Activated CD4-positive, alpha-beta T cell treated with anti-CD3 and anti-CD28 coated beads for 48 hours (primary cell): ENCODE measurements around the gene PLD4.
"Not testable (repeated sequence)": the region's sequence is repeated elsewhere in the genome, so short reads cannot be mapped to it uniquely, and the experiment has no call there.

Source experiments
- DNase-seq: peaks from one replicate; pipeline ENCODE4 v3.0.0-alpha.2; 2020

PLD4 gene, protein sequence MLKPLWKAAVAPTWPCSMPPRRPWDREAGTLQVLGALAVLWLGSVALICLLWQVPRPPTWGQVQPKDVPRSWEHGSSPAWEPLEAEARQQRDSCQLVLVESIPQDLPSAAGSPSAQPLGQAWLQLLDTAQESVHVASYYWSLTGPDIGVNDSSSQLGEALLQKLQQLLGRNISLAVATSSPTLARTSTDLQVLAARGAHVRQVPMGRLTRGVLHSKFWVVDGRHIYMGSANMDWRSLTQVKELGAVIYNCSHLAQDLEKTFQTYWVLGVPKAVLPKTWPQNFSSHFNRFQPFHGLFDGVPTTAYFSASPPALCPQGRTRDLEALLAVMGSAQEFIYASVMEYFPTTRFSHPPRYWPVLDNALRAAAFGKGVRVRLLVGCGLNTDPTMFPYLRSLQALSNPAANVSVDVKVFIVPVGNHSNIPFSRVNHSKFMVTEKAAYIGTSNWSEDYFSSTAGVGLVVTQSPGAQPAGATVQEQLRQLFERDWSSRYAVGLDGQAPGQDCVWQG

DNA sequence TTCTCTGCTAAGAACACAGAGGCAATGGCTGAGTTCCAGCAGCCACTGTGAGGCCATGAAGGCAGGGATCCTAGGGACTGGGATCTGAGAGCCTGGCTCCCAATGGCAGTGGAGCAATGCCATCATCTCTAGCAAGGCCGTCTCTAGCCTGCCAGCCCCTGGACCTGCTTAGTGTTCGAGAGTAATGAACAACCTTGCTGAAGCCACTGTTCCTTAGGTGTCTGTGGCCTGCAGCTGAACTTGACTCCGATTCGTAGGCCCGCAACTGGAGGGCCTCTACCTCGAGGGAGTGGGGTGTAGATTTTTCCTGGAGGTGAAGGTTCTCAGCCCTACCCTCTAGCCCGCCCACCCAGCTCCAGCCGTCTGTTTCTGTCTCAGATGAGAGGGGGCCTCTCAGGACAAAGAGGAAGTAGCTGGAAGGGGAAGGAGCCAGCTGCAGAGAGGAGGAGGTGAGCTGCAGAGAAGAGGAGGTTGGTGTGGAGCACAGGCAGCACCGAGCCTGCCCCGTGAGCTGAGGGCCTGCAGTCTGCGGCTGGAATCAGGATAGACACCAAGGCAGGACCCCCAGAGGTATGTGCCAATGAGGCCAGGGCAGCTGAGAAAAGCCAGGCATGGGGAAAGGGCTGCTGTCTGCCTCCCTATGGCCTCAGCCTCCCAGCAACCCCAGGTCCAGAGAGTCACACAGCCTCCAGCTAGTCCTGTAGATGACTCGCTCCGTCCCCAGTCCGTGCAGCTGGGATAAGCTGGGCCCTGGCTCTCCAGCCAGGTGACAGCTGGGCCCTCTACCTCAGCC is at the start of gene PLD4:
Gene PLD4 (plus strand): TSS at position 459 of the 793 bp plus-strand sequence. CDS start 2,262 bp downstream, outside the sequence.
- no peak for DNase-seq

DNA sequence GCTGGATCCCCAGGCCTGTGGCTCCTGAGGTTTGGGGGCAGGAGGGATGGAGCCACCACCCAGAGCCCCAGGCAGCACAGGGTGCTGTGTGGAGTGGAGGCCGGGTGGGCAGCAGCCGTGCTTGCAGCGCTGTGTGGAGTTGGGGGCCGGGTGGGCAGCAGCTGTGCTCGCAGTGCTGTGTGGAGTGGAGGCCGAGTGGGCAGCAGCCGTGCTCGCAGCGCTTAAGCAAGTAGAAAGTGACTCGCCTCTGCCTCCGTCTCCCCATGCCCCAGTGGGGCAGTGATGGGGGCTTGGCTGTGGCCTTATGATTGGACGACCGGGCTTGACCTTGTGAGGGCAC is 49.3 kb upstream of the PLD4 start:
- DNase-seq, result no peak

DNA sequence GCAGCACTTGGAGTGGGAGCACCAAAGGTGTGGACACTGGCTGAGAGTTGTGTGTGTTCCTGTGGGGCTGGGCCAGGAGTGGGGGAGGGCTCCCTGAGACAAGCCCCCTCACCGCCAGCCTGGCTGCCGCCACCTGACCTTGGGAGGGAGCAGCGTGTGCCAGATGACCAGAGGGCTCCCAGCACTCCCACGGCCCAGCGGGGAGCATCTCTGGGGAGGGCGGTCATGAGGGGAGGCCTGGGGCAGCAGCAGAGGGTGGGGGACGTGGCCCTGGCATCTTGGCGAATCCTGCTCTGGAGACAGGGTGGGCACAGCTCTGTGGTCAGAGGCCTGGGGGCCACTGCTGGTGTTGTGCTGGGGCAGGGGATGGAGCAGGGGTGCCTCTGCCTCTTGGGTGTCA is 48.9 kb upstream of the PLD4 start:
- DNase-seq, result no peak

DNA sequence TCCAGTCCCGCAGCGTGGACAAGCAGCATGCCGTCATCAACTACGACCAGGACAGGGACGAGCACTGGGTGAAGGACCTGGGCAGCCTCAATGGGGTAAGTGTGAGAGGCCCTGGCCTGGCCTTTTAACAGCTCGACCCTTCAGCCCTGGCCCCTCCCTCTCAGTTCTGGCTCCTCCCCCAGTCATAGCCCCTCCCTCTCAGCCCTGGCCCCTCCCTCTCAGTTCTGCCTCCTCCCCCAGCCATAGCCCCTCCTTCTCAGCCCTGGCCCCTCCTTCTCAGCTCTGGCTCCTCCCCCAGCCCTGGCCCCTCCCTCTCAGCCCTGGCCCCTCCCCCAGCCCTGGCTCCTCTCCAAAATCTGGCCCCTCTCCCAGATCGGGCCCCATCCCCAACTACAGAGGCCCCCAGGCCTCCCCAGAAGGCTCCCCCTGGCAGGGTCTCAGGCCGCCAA is 48.4 kb upstream of the PLD4 start:
- peak; percentile 67 for DNase-seq

DNA sequence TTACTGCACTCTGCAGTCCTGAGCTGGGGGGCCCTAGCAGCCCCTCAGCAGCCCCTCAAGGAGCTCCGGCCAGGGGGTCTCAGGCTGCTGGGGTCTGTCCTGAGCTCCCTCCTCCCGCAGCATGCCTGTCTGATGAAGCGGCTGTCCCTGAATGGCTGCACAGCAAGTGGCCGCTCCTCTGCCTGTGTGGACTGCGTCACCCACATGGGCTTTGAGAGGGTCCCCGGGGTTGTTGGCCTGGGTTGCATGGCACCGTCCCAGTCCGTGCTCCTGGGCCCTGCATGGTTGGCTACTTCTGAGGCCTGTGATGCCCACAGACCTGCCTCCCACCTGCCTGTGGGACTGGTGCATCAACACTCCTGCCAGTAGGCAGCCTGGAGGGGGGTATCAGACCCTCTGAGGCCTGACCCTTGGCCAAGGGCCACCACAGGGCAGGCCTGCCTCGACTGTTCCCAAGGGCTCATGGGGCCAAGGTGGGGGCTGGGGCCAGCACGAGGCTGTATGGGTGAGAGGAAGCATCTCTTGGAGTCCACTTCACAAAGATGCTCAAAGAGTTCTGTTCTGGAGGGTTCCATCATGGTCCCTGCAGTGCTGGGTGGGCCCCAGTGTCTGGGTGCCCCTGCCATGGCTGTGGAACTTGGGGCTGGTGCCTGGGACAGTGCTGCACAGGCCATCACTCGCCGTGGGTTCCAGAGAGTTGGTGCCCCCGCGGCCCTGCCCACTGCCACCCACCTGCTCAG is 47.4 kb upstream of the PLD4 start:
- no peak for DNase-seq

DNA sequence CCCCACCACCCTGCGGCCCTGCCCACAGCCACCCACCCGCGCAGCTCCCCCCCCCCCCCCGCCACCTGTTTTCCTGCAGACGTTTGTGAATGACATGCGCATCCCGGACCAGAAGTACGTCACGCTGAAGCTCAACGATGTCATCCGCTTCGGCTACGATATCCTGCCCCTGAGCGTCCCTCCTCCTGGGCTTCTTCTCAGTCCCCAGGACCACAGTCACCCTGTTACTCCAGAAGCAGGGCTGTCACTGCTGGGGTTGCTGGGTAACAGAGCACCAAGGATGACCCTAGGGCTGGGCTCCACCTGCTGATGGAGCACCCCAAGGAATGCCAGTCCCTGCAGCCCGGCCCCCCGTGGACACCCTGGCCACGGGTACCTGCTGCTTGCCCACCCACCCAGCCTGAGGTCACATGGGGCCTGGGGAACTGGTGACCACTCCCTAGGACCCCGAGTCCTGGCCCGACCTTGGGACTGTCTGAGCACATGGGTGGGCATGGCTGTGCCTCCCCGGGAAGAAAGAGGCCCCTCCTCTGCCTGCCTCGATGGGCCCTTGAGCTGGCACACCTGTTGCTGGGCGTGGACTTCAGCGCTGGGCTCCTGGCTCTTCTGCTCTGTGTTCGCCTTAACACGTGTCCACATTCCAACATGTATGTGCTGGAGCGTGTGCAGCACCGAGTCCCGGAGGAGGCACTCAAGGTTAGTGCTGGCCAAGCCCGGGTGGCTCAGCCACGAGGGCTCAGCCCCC is 46.7 kb upstream of the PLD4 start:
- no peak for DNase-seq

DNA sequence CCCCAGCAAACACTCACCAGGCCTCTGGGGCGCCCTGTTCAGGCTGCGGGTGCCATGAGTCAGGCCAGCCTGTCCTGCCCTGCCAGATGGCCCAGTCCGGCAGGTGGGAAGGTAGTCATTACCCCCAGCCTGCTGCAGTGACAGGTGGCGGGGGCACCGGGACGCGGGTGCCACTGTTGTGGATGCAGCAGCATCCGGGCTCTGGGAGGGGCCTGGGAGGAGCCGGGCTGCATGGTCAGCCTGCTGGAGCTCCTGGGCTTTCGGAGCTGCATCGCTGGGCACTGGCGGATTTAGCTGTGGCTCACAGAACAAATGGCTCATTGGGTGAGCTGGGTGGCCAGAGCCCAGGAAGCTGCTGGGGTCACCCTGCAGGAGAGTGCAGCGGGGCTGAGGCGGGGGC is 46.1 kb upstream of the PLD4 start:
- DNase-seq, result no peak

DNA sequence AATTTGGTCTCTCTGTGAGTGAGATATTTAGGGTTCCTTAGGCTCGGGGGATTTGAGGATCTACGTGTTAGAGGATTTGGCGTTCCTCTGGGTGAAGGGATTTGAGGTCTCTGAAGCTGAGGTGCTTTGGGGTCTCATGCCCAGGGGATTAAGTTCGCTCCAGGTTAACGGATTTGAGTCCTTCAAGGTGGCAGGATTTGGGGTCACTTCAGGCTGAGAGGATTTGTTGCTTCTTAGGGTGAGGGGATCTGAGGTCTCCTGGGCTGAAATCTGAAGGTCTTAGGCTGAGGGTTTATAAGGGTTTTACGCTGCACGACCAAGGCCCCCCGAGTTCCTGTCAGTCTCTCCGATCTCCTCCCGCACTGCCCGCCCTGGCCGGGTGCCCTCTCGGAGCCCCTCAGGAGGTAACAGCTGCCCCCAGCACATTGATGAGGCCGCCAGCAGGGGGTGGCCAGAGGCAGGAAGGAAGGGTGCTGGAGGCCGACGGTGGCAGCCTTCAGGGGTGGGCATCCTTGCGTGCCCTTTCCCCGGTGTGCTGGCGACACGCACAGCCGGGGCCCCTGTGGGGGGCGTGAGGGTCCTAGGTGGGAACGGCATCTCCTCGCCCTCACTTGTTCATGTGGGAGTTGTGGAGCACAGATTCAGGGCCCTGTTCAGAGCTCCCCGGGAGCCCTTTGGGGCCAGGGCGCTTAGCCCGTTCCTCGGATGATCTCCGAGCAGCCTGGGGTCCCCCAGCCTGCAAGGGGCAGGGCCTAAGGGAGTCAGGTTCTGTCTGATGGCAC is 45.3 kb upstream of the PLD4 start:
- no peak for DNase-seq

DNA sequence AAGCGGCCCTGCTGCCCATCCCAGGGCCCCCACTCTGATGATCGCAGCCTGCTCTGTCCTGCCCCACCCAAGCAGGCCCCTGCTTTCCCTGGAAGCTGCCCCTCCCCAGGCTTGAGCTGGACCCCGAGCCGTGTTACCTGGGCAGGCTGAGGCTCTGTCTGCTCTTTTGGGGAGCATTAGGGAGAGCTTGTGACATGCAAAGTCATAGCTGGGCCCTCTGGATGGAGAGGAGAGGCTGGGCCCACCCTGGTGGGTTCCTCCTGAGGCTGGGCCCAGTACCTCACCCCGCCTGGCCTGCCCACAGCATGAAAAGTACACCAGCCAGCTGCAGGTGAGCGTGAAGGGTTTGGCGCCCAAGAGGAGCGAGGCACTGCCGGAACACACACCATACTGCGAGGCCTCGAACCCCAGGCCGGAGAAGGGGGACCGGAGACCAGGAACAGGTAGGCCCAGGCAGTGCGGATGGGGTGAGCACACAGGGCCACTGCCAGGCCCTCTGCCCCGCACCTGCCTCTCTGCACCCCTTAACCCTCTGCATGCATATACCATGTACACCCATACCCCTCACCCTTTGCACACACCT is 44.6 kb upstream of the PLD4 start:
- no peak for DNase-seq

DNA sequence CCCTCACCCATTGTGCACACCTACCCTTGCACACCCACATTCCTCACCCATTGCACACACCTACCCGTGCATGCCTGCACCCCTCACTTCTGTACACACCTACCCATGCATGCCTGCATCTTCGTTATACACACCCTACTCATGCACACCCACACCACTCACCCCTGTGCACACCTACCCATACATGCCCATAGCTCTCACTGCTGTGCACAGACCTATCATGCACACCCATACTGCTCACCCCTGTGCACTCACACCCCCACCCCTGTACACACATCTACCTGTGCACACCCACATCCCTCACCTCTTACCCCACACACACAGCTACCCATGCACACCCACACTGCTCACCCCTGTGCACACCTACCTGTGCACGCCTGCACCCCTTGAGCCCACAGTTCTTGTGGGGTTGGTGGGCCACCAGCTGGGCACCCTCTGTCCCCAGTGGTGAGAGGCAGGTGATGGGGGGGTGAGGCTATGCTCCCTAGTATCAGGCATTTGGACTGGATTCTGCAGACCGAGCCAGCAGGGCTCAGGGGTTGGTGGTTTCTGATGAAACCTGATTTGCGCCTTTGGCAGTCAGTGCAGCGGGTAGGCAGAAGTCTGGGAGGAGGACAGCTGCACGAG is 44.0 kb upstream of the PLD4 start:
- DNase-seq, result no peak

DNA sequence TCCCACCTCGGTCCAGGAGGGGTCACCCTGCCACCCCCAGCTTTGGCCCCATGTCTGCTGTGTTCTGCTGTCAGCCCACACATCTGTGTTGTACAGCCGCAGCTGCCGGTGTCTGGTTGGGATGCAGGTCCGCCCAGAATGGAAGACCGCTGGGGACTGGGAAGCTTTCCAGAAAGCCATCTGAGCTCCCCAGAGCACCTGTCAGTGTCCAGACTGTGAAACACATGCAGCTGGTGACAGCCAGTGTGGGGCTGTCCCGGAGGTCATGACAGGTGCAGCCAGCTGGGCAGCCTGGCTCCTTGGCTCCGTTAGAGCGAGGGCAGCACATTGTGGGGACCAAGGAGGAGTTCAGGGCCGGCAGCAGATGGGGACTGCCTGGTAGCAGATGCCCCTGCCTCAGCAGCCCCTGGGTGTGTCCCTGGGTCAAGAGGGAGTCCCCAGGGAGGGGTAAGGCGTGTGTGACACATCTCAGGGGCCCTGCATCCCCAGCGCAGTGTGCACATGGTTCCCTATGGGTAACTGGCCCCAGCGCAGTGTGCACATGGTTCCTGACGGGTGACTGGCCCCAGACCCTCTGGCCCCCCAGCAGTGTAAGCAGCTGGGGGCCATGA is 43.2 kb upstream of the PLD4 start:
- no peak for DNase-seq

DNA sequence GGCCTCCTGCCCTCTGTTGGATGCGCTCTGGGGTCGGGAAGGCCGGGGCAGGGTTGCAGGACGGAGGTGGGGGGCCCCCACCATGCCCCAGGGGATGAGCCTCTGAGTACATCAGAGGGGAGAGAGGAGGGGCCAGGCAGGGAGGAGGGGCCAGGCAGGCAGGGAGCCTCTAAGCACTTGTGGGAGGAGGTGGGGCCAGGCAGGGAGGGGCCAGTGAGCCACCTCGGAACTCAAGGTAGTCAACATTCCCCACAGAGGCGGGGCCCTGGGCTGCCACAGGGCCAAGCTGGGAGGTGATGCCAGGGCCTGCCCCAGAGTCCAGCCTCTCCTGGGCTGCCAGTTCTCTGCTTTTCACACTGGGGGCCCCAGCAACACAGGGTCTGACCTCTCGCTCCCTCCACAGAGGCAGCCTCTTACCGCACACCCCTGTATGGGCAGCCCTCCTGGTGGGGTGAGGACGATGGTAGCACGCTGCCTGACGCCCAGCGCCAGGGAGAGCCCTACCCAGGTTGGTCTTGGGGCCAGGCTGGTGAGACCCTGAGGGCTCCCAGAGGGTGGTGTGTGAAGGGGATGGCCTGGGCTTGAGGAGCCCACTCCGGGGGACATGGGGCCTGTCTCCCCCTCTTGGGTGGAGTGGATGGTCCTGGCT is 42.2 kb upstream of the PLD4 start:
- peak; percentile 52 for DNase-seq

DNA sequence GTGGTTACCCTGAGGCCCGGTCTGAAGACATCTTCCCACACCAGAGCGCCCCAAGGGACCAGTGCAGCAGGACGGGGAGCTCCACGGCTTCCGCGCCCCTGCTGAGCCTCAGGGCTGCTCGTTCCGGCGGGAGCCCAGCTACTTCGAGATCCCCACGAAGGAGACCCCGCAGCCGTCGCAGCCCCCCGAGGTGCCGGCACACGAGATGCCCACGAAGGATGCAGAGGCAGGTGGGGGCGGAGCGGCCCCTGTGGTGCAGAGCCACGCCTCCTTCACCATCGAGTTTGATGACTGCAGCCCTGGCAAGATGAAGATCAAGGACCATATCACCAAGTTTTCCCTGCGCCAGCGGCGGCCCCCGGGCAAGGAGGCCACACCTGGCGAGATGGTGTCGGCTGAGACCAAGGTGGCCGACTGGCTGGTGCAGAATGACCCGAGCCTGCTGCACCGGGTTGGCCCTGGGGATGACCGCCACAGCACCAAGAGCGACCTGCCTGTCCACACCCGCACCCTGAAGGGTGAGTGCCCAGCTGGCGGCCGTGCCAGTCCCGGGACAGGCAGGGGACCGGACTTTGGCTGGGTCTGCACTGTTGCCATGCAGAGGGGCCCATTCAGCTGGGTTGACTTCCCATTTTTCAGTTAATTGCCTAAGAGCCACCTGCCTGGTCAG is 41.6 kb upstream of the PLD4 start:
- no peak for DNase-seq

DNA sequence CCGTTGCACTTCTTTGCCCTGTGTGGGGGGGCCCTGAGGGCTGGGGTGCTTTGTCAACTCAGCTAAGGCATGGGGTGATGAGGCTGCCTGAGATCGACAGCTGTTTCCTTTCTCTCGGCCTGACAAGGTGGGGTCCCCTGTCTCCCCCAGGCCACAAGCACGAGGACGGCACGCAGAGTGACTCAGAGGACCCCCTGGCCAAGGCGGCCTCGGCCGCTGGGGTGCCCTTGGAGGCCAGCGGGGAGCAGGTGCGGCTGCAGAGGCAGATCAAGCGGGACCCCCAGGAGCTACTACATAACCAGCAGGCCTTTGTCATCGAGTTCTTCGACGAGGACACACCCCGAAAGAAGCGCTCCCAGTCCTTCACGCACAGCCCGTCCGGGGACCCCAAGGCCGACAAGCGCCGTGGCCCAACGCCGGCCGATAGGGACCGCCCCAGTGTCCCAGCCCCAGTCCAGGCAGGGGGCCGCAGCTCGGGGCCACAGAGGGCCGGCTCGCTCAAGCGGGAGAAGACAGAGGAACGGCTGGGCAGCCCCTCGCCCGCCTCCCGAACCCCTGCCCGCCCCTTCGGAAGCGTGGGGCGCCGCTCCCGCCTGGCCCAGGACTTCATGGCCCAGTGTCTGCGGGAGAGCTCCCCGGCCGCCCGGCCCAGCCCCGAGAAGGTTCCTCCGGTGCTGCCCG is 40.9 kb upstream of the PLD4 start:
- no peak for DNase-seq

DNA sequence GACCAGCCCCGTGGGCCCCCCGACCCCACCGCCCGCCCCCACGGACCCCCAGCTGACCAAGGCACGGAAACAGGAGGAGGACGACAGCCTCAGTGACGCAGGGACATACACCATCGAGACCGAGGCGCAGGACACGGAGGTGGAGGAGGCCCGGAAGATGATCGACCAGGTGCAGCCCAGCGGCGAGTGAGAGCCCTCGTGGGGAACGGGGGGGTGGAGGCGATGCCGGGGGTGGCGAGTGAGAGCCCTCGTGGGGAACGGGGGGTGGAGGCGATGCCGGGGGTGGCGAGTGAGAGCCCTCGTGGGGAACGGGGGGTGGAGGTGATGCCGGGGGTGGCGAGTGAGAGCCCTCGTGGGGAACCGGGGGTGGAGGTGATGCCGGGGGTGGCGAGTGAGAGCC is 40.3 kb upstream of the PLD4 start:
- DNase-seq, result not testable (repeated sequence)

DNA sequence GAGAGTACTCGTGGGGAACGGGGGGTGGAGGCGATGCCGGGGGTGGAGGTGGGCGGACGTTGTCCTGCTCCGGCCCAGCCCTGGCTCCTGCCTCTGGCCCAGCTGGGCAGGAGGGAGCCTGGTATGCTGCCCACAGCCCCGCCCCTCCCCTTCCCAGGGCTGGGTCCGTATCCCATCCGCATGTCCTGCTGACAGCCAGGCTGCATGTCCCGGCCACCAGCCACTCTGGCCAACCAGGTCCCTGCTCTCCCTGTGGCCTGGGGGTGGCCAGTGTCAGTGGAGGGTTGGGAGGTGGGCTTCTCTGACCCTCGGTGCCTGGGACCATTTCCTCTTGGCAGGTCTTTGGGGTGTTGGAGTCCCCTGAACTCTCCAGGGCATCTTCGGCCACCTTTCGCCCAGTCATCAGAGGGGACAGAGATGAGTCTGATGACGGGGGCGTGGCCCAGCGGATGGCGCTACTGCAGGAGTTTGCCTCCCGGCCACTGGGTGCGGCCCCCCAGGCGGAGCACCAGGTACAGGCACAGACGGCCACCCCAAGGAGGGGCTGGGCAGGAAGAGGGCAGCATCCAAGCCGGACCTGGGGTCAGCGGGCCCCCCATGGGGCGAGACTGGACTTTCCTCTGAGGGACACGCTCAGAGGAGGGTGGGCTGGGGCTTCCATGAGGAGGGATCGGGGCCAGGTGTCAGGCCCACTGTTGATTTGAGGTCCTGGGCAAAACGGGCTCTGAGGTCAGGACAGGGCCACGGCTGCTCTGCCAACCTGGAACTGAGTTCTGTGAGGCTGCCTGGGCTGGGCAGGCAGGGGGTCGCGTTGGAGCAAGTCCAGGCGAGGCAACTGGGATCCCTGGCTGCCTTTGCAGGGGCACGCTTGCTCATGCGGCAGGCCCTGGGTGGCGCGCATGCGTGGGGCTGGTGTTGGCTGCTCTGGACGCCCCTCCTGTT is 39.4 kb upstream of the PLD4 start:
- DNase-seq, result no peak

DNA sequence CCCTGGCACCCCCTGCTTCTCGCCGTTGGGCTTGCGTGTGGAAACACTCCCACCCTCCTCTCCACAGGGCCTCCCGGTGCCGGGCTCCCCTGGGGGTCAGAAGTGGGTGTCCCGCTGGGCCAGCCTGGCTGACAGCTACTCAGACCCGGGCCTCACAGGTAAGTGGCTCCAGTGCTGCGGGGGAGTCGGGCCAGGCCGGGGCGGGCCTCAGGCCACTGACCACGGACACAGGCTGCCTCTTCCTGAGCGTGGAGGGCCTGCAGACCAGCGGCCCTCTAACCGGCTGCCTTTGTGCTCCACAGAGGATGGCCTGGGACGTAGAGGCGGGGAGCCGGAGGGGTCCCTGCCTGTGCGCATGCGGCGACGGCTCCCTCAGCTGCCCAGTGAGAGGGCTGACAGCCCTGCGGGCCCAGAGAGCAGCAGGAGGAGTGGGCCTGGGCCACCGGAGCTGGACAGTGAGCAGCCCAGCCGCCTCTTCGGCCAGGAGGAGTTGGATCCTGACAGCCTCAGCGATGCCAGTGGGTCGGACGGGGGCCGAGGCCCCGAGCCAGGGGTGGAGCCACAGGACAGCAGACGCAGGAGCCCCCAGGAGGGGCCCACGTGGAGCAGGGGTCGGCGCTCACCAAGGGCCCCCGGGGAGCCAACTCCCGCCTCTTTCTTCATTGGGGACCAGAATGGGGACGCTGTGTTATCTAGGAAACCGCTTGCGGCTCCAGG is 38.5 kb upstream of the PLD4 start:
- DNase-seq, result no peak
